ENCODE measurements around the gene KLF2. TPM values are rescaled to one million over a fixed set of nuclear protein-coding genes. Genes with fewer than 3 reads are reported as not detected.

Gene KLF2
- total RNA-seq, 3 donors from 2014 or later, result 8.1 to 29.5 (median 23.4) TPM

DNA sequence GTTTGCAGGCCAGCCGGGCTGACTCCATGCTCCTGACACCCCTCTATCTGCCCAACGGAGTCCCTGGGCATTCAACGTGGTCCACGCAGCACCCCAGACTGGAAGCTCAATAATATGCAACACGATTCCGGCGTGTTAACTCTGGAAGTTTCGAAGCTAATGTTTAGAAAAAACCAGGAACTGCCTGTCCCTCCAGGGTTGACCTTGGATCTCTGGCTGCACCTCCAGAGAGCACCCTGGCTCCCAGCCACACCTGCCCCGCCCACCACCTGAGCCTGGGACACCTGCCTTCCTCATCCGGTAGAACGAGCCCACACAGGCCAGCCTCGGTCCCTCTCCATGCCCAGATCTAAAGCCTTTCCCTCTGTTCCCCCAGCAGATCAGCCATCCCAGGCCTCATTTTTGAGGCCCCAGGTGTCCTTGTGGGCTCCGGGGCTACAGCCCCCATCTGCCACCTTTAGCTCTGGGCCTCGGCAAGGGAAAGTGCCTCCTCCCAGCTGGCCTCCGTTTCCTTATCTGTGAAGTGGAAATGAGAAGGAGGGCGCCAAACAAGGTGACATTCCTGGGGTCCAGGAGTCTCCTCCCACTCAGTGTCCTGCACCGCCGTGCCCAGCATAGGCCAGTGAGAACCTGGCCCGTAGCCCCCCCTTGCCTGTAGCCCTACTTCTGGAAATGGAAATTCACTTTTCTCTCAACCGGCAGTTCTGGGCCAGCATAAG is 38.7 kb downstream of the KLF2 start:
- Histone ChIP-seq H3K4me3 (no peak overlapping the region), H3K9me3 (no peaks in the 10 kb centered on the region), H3K36me3 (ENCODE audit: low read depth) (no peaks in the 10 kb centered on the region), H3K4me1 (ENCODE audit: low read depth) (peaks cover 31% of the 10 kb centered on the region)
- TF ChIP-seq CTCF (IDR thresholded peaks at IDR 0.05), result no peak
- peak; percentile 93 to 94 (median 94) for DNase-seq
- peak; percentile 97 for ATAC-seq
- intact Hi-C loops (cut with DNase I, micrococcal nuclease), result no loop called here

DNA sequence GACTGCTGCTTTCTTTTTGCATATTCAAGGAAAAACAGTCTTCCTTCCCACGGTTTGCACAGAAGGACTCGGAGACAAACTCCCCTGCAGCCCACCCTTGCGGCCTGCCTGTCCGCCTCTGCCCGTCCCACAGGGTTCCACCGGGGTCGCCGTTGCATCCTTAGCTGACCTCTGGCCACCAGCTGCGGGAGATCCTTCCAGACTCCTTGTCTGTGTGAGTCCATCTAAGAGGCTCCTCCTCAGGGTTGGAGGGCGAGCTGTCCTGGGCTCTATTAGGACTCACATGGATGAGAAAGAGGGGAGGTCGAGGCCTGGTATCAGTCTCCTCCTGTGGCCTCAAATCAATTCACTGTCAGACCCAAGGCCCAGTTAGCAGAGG is 39.2 kb downstream of the KLF2 start:
- Histone ChIP-seq H3K9me3 (no peaks in the 10 kb centered on the region), H3K4me3 (no peak overlapping the region), H3K36me3 (ENCODE audit: low read depth) (no peaks in the 10 kb centered on the region), H3K4me1 (ENCODE audit: low read depth) (peaks cover 31% of the 10 kb centered on the region)
- peak in 1 of 3 donors; percentile 53 for DNase-seq
- intact Hi-C loops (cut with DNase I, micrococcal nuclease), result no loop called here
- no peak for TF ChIP-seq CTCF (IDR thresholded peaks at IDR 0.05)
- ATAC-seq, result no peak

DNA sequence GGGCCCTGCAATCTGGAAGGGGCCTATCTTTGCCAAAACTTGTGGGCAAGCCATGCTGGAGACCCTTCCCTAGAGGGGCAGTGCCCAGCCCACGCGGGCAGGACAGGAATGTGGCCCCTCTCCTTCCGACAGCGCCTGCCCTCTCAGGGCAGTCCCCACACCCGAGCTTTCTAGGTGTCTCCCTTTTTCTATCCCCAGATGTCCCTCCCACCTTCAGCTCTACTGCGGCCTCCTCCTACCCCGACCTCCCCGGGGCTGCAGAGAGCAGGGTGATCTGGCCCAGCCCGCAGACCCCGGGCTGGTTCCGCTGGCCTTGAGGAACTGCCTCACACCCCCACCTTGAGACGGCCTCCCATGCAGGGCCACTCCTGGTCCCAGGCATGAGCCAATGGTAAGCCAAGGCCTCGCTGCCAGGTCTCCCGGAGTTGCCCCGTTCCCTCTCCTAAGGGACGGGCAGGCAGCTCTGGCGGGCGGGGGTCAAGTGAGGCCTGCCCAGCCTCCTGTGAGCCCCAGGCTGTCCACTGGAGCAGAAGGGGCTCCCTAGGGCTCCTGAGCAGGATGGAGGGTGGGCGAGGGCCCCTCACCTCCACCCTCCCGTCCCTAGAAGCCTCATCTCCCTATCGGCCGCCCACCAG is 39.7 kb downstream of the KLF2 start:
- no peak for TF ChIP-seq CTCF (IDR thresholded peaks at IDR 0.05)
- Histone ChIP-seq H3K36me3 (ENCODE audit: low read depth) (no peaks in the 10 kb centered on the region), H3K4me3 (no peak overlapping the region), H3K4me1 (ENCODE audit: low read depth) (peaks cover 31% of the 10 kb centered on the region), H3K9me3 (no peaks in the 10 kb centered on the region)
- intact Hi-C loops (cut with DNase I, micrococcal nuclease), result no loop called here
- ATAC-seq (no peak), DNase-seq (peak in 1 of 3 donors; percentile 57)

GRCh38 chr19:16365300-16365996 is 40.8 kb downstream of the KLF2 start:
- DNase-seq, result peak in 2 of 3 donors; percentile 53 to 54

DNA sequence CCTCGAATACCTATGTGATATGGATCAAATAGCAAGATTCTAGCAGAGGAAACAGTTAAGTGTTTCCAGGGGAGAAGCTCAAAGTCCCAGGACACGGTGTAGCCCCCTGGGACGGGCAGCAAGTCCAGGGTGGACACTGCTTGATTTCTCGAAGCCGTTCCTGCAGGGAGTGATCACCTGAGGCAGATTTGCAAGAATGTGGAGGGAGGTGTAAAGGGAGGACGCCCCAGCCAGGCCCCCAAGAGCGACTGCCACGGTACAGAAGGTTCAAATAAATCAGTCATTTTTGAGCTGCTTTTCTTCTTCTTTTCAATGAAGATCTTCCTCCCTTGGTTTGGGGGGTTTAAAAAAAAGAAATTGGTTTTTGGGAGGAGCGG is 41.4 kb downstream of the KLF2 start:
- peaks cover 36% of the 10 kb centered on the region for H3K4me1 ChIP-seq (ENCODE audit: low read depth)
- ATAC-seq, result no peak
- intact Hi-C loops (cut with DNase I, micrococcal nuclease), result no loop called here

More at GRCh38 chr19:16365300-16365996, 40.8 kb downstream of the KLF2 start:
- H3K9me3 ChIP-seq, result no peaks in the 10 kb centered on the region
- no peak for ATAC-seq
- no peaks in the 10 kb centered on the region for H3K36me3 ChIP-seq (ENCODE audit: low read depth)
- peaks cover 31% of the 10 kb centered on the region for H3K4me1 ChIP-seq (ENCODE audit: low read depth)
- intact Hi-C loops (cut with DNase I, micrococcal nuclease), result no loop called here
- no peak overlapping the region for H3K4me3 ChIP-seq
- no peak for TF ChIP-seq CTCF (IDR thresholded peaks at IDR 0.05)

More for the DNA sequence above, 41.4 kb downstream of the KLF2 start:
- H3K4me3 ChIP-seq, result no peak overlapping the region
- DNase-seq, result peak in 1 of 3 donors; percentile 41
- no peak for TF ChIP-seq CTCF (IDR thresholded peaks at IDR 0.05)
- H3K9me3 ChIP-seq, result no peaks in the 10 kb centered on the region
- no peaks in the 10 kb centered on the region for H3K36me3 ChIP-seq (ENCODE audit: low read depth)
